Measurements from ENCODE around the gene ARPC5L.

The ARPC5L gene

DNA sequence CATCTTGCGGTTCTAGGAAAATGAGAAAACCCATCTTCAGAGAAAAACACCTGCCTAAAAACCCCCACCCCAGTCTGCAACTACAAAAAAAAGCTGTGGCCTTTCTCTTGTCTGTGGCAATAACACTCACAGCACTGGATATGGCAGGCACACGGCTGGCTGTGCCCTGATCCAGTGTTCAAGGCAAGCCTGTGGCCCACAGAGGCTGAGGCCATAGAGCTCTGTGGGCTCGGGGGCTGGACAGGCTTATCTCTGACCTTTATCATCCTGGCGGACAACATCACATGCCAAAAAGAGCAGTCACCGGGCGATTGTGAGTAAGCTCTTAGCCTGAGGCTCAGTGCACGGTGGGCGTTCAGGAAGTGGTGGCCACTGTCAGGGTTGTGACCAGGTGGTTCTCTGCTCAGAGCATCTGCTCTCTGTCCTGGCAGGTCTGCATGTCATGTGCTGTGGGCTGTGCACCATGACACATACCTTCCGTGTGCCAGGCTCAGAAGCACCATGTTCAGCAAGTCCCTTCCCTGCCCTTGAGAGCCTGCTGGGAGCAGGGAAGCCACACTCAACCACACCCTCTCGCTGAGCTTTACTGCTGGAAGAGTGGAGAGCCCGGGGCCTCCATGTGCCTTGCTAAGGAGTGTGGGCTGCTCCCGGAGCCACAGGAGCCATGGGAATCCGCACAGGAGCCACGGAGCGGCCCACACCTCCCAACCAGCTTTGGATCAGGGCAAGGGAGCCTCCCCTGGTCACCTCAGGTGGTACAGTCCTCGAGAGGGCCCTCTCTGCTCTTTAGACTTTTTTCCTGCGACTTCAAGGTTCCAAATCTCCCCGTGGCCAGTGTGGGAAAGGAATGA, 43.3 kb upstream of the ARPC5L start:
- 76% methylated on average over 18 of the region's 18 CpGs for WGBS (ENCODE audit: insufficient coverage)
- peak in 2 of 3 donors; percentile 31 to 63 for DNase-seq
- Histone ChIP-seq H3K27me3 (replicated peaks in 2 of 5; ENCODE audit: control insufficient read depth in 4 of 5, insufficient read depth in 5 of 5, low read length in 4 of 5) (no peaks in the 10 kb centered on the region), H3K4me1 (ENCODE audit: control extremely low read depth in 1 of 4, control insufficient read depth in 4 of 4, insufficient read depth in 4 of 4, low read length in 3 of 4) (peaks cover 0 to 6% (median 2%) of the 10 kb centered on the region in 4 experiments), H3K36me3 (ENCODE audit: control insufficient read depth in 4 of 4, insufficient read depth in 4 of 4, low read length in 3 of 4) (no peaks in the 10 kb centered on the region), H3K4me3 (ENCODE audit: control insufficient read depth in 1 of 7, extremely low read depth in 1 of 7, insufficient read depth in 4 of 7, low read depth in 2 of 7, low read length in 6 of 7) (no peak overlapping the region), H3K27ac (ENCODE audit: insufficient read depth in 1 of 2, low read depth in 1 of 2, low read length in 2 of 2, poor library complexity in 1 of 2, severe bottlenecking in 2 of 2) (no peak overlapping the region), H3K9me3 (ENCODE audit: control extremely low read depth in 1 of 5, control insufficient read depth in 4 of 5, insufficient read depth in 2 of 5, low read depth in 1 of 5, low read length in 4 of 5) (no peaks in the 10 kb centered on the region)
- CTCF ChIA-PET = interaction anchor here (1.3 to 2.2 kb wide), 5 partner anchors 10 to 46 kb away, joined by 3 to 9 read pairs (median 5); no protein-coding TSS in a partner anchor
- POLR2A ChIA-PET = no interaction called here

DNA sequence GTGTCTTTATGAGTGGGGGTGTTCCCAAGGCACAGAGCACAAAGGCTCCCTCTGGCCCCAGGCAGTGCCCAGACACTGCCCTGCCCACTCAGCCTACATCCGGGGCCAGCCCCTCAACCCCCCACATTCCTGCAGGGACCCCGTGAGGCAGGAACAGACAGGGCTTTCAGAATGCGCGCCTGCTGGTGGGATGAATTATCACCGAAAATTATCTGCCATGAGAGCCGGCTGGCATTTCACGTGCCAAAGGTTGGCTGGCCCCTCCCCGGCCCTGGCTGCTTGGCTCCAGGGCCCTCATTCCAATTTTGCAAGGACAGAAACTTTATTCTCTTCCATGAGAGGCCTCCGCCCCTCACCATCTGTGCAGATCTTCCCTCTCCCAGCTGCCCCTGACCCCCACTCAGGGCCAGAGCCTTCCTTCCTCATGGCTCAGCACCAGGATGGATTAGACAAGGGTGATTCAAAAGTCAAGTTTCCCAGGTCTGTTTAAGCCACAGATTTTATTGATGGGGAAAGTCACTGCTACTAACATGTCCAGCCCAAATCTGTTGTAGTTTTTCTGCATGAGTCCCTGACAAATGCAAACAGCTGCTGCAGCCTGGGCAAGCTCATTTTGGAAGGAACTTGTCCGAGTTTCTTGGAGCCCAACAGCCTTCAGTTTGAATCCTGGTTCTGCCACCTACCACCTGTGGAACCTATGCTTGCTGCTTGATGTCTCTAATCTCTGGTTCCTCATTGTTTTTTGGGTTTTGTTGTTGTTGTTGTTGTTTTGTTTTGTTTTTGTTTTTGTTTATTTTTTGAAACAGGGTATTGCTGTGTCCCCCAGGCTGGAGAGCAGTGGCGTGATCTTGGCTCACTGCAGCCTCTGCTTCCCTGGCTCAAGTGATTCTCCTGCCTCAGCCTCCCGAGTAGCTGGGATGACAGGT, 41.0 kb upstream of the ARPC5L start:
- POLR2A ChIA-PET = no interaction called here
- Histone ChIP-seq H3K9me3 (ENCODE audit: control extremely low read depth in 1 of 5, control insufficient read depth in 4 of 5, insufficient read depth in 2 of 5, low read depth in 1 of 5, low read length in 4 of 5) (no peaks in the 10 kb centered on the region), H3K4me3 (ENCODE audit: control insufficient read depth in 1 of 7, extremely low read depth in 1 of 7, insufficient read depth in 4 of 7, low read depth in 2 of 7, low read length in 6 of 7) (no peak overlapping the region), H3K27me3 (replicated peaks in 2 of 5; ENCODE audit: control insufficient read depth in 4 of 5, insufficient read depth in 5 of 5, low read length in 4 of 5) (no peaks in the 10 kb centered on the region), H3K36me3 (ENCODE audit: control insufficient read depth in 4 of 4, insufficient read depth in 4 of 4, low read length in 3 of 4) (no peaks in the 10 kb centered on the region), H3K27ac (ENCODE audit: insufficient read depth in 1 of 2, low read depth in 1 of 2, low read length in 2 of 2, poor library complexity in 1 of 2, severe bottlenecking in 2 of 2) (no peak overlapping the region), H3K4me1 (ENCODE audit: control extremely low read depth in 1 of 4, control insufficient read depth in 4 of 4, insufficient read depth in 4 of 4, low read length in 3 of 4) (peaks cover 0 to 6% (median 2%) of the 10 kb centered on the region in 4 experiments)
- DNase-seq = no peak
- CTCF ChIA-PET = interaction anchor here (1.1 kb wide), 1 partner anchor 31 kb away, joined by 3 read pairs; no protein-coding TSS in a partner anchor
- 99% methylated on average over 11 of the region's 12 CpGs for WGBS (ENCODE audit: insufficient coverage)

DNA sequence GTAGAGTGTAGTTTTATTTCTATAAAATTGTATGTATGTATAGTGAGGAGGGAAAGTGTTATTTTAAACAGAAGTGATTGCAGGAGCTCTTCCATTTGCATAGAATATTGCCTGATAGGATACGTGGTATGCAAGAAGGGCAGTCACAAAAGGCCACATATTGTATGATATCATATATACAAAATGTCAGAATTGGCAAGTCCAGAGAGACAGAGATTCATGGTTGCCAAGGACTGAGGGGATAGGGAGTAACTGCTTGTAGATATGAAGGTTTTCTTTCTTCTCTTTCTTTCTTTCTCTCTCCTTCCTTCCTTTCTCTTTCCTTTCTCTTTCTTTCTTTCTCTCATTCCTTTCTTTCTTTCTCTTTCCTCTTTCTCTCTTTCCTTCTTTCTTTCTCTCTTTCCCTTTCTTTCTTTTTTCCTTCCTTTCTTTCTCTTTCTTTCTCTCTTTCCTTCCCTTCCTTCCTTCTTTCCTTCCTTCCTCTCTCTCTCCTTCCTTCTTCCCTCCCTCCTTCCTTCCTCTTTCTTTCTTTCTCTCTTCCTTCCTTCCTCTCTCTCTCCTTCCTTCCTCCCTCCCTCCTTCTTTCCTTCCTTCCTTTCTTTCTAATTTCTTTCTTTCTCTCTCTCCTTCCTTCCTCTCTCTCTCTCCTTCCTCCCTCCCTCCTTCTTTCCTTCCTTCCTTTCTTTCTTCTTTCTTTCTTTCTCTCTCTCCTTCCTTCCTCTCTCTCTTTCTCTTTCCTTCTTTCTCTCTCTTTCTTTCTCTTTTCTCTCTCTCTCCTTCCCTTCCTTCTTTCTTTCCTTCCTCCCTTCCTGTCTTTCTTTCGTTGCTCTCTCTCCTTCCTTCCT, 33.2 kb upstream of the ARPC5L start:
- ChIA-PET POLR2A (no interaction called here), CTCF (interaction anchor here (0.6 to 15.6 kb wide), 3 partner anchors 9 to 1114 kb away, joined by 3 to 213 read pairs (median 3); partner anchors contain the start of gene WDR38)
- 0% methylated on average over 1 of the region's 2 CpGs for WGBS (ENCODE audit: insufficient coverage)
- Histone ChIP-seq H3K27me3 (replicated peaks in 2 of 5; ENCODE audit: control insufficient read depth in 4 of 5, insufficient read depth in 5 of 5, low read length in 4 of 5) (no peaks in the 10 kb centered on the region), H3K36me3 (ENCODE audit: control insufficient read depth in 4 of 4, insufficient read depth in 4 of 4, low read length in 3 of 4) (no peaks in the 10 kb centered on the region), H3K9me3 (ENCODE audit: control extremely low read depth in 1 of 5, control insufficient read depth in 4 of 5, insufficient read depth in 2 of 5, low read depth in 1 of 5, low read length in 4 of 5) (no peaks in the 10 kb centered on the region), H3K4me3 (ENCODE audit: control insufficient read depth in 1 of 7, extremely low read depth in 1 of 7, insufficient read depth in 4 of 7, low read depth in 2 of 7, low read length in 6 of 7) (no peak overlapping the region), H3K4me1 (ENCODE audit: control extremely low read depth in 1 of 4, control insufficient read depth in 4 of 4, insufficient read depth in 4 of 4, low read length in 3 of 4) (peaks cover 0 to 25% (median 23%) of the 10 kb centered on the region in 4 experiments), H3K27ac (ENCODE audit: insufficient read depth in 1 of 2, low read depth in 1 of 2, low read length in 2 of 2, poor library complexity in 1 of 2, severe bottlenecking in 2 of 2) (no peak overlapping the region)
- DNase-seq = no peak

DNA sequence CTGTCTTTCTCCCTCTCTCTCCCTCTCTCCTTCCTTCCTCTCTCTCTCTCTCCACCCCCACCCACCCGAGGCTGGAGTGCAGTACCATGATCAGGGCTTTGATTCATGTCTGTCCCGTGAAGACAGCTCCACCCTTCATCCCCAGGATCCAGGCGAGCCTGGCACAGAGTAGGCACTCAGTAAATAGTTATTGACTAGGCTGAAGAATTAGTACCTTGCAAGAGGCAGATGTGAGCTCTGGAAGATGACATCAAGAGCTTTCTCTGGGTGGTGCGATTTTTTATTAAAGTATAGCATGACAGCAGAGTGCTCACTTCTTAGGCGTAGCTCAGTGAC, 32.6 kb upstream of the ARPC5L start:
- ChIA-PET POLR2A (interaction anchor here (1.2 kb wide), 1 partner anchor 33 kb away, joined by 3 read pairs; no protein-coding TSS in a partner anchor), CTCF (interaction anchor here (0.6 to 15.6 kb wide), 3 partner anchors 15 to 53 kb away, joined by 3 to 213 read pairs (median 4); partner anchors contain the start of gene WDR38)
- no peak for DNase-seq
- H3K4me3 ChIP-seq (ENCODE audit: control insufficient read depth in 1 of 7, extremely low read depth in 1 of 7, insufficient read depth in 4 of 7, low read depth in 2 of 7, low read length in 6 of 7) = no peak overlapping the region
- H3K9me3 ChIP-seq (ENCODE audit: control extremely low read depth in 1 of 5, control insufficient read depth in 4 of 5, insufficient read depth in 2 of 5, low read depth in 1 of 5, low read length in 4 of 5) = no peaks in the 10 kb centered on the region
- no peaks in the 10 kb centered on the region for H3K27me3 ChIP-seq (replicated peaks in 2 of 5; ENCODE audit: control insufficient read depth in 4 of 5, insufficient read depth in 5 of 5, low read length in 4 of 5)
- 93% methylated on average over 3 of the region's 5 CpGs for WGBS (ENCODE audit: insufficient coverage)
- H3K4me1 ChIP-seq (ENCODE audit: control extremely low read depth in 1 of 4, control insufficient read depth in 4 of 4, insufficient read depth in 4 of 4, low read length in 3 of 4) = peaks cover 0 to 25% (median 23%) of the 10 kb centered on the region in 4 experiments
- no peaks in the 10 kb centered on the region for H3K36me3 ChIP-seq (ENCODE audit: control insufficient read depth in 4 of 4, insufficient read depth in 4 of 4, low read length in 3 of 4)
- H3K27ac ChIP-seq (ENCODE audit: insufficient read depth in 1 of 2, low read depth in 1 of 2, low read length in 2 of 2, poor library complexity in 1 of 2, severe bottlenecking in 2 of 2) = no peak overlapping the region

DNA sequence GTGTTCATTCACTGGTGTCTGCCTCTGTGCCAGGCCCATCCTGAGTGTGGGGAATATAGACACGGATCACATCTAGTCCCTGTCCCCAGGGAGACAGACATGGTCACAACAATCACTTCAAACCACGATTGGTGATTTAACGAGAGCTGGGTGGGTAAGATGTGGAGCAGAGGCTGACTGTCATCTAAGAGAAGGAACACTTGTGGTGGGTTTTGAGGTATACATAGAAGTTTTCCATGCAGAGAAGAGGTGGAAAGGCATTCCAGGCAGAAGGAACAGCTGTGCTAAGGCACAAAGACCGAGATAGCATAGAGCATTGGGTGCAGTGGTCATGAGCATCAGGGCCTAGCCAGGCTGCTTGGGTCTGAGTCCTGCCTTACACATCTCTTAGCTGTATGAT, 31.3 kb upstream of the ARPC5L start:
- Histone ChIP-seq H3K36me3 (ENCODE audit: control insufficient read depth in 4 of 4, insufficient read depth in 4 of 4, low read length in 3 of 4) (no peaks in the 10 kb centered on the region), H3K27me3 (replicated peaks in 2 of 5; ENCODE audit: control insufficient read depth in 4 of 5, insufficient read depth in 5 of 5, low read length in 4 of 5) (no peaks in the 10 kb centered on the region), H3K4me1 (ENCODE audit: control extremely low read depth in 1 of 4, control insufficient read depth in 4 of 4, insufficient read depth in 4 of 4, low read length in 3 of 4) (peaks cover 0 to 32% (median 31%) of the 10 kb centered on the region in 4 experiments), H3K9me3 (ENCODE audit: control extremely low read depth in 1 of 5, control insufficient read depth in 4 of 5, insufficient read depth in 2 of 5, low read depth in 1 of 5, low read length in 4 of 5) (no peaks in the 10 kb centered on the region), H3K27ac (ENCODE audit: insufficient read depth in 1 of 2, low read depth in 1 of 2, low read length in 2 of 2, poor library complexity in 1 of 2, severe bottlenecking in 2 of 2) (no peak overlapping the region), H3K4me3 (ENCODE audit: control insufficient read depth in 1 of 7, extremely low read depth in 1 of 7, insufficient read depth in 4 of 7, low read depth in 2 of 7, low read length in 6 of 7) (no peak overlapping the region)
- ChIA-PET CTCF (interaction anchor here (1.7 to 15.6 kb wide), 3 partner anchors 10 to 56 kb away, joined by 7 to 213 read pairs (median 15); partner anchors contain the start of gene WDR38), POLR2A (interaction anchor here (1.2 kb wide), 1 partner anchor 35 kb away, joined by 3 read pairs; no protein-coding TSS in a partner anchor)
- DNase-seq = no peak
- 75% methylated on average over 4 of the region's 4 CpGs for WGBS (ENCODE audit: insufficient coverage)

DNA sequence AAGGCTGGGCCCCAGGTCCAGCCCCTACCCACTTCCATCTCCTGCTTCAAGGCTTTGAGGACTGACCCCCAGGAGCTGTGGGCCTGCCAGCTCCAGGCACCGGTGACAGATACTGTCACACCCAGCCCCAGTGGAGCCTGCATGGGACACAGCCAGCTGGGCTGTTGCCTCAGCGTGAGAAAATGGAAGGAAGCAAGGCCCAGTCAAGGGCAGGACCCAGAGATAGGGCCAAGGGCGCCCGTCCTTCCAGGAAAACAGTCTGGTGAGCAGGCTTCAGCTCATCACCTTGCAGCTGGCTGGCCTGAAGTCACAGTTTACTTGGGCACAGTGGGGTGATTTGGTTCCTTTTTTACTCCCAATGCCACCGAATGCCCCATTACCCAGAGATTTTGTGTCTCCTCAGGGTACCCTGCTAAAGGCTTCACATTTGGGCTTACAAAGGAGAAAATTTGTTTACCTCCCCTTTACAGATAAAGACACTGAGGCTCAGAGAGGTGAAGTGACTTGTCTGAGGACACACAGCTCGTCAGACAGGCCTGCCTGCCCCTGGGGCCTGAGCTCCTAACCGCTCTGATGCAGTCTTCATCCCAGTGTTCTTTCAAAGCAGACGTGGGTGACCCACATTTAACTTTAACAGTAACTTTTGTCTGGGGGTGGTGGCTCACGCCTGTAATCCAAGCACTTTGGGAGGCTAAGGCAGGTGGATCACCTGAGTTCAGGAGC, 30.1 kb upstream of the ARPC5L start:
- Histone ChIP-seq H3K27ac (ENCODE audit: insufficient read depth in 1 of 2, low read depth in 1 of 2, low read length in 2 of 2, poor library complexity in 1 of 2, severe bottlenecking in 2 of 2) (no peak overlapping the region), H3K4me3 (ENCODE audit: control insufficient read depth in 1 of 7, extremely low read depth in 1 of 7, insufficient read depth in 4 of 7, low read depth in 2 of 7, low read length in 6 of 7) (no peak overlapping the region), H3K9me3 (ENCODE audit: control extremely low read depth in 1 of 5, control insufficient read depth in 4 of 5, insufficient read depth in 2 of 5, low read depth in 1 of 5, low read length in 4 of 5) (no peaks in the 10 kb centered on the region), H3K36me3 (ENCODE audit: control insufficient read depth in 4 of 4, insufficient read depth in 4 of 4, low read length in 3 of 4) (no peaks in the 10 kb centered on the region), H3K27me3 (replicated peaks in 2 of 5; ENCODE audit: control insufficient read depth in 4 of 5, insufficient read depth in 5 of 5, low read length in 4 of 5) (no peaks in the 10 kb centered on the region), H3K4me1 (ENCODE audit: control extremely low read depth in 1 of 4, control insufficient read depth in 4 of 4, insufficient read depth in 4 of 4, low read length in 3 of 4) (peaks cover 0 to 32% (median 31%) of the 10 kb centered on the region in 4 experiments)
- peak in 1 of 3 donors; percentile 26 for DNase-seq
- WGBS (ENCODE audit: insufficient coverage) = 50% methylated on average over 8 of the region's 9 CpGs
- ChIA-PET CTCF (interaction anchor here (0.5 to 15.6 kb wide), 8 partner anchors 8 to 108 kb away, joined by 3 to 213 read pairs (median 6); partner anchors contain the start of genes OLFML2A and WDR38), POLR2A (no interaction called here)
